ENCODE measurements around the gene ROM1.
"Not testable (repeated sequence)": the region's sequence is repeated elsewhere in the genome, so short reads cannot be mapped to it uniquely, and the experiment has no call there.

ROM1 gene

GRCh38 chr11:62646825-62647608 is 34.0 kb downstream of the ROM1 start:
- TF ChIP-seq POLR2A (IDR thresholded peaks at IDR 0.05; ENCODE audit: low read depth, low read length), result no peak
- no peak for TF ChIP-seq TAF1 (IDR thresholded peaks at IDR 0.05; ENCODE audit: low read depth, low read length)
- no peak for TF ChIP-seq PAX5 (IDR thresholded peaks at IDR 0.05; ENCODE audit: insufficient read depth, low read length, severe bottlenecking)
- TF ChIP-seq SPI1 (IDR thresholded peaks at IDR 0.05; ENCODE audit: low read depth, low read length), result no peak
- TF ChIP-seq POU2F2 (IDR thresholded peaks at IDR 0.05; ENCODE audit: low read depth, low read length), result no peak
- no peak for TF ChIP-seq POLR2AphosphoS5 (IDR thresholded peaks at IDR 0.05; ENCODE audit: low read depth, low read length)

GRCh38 chr11:62647609-62648005 is 34.5 kb downstream of the ROM1 start:
- DNase-seq (ENCODE audit: insufficient read length, low spot score) (no peak), FAIRE-seq (no peak)
- TF ChIP-seq PAX5 (IDR thresholded peaks at IDR 0.05; ENCODE audit: insufficient read depth, low read length, severe bottlenecking), result no peak
- TF ChIP-seq POLR2A (IDR thresholded peaks at IDR 0.05; ENCODE audit: low read depth, low read length), result peak; percentile 46; the same call in 1 of the 2 replicates
- no peak for TF ChIP-seq TAF1 (IDR thresholded peaks at IDR 0.05; ENCODE audit: low read depth, low read length)

More at GRCh38 chr11:62646825-62647608, 34.0 kb downstream of the ROM1 start:
- no peak for DNase-seq (ENCODE audit: insufficient read length, low spot score)
- FAIRE-seq, result no peak

- TF ChIP-seq PAX5 (IDR thresholded peaks at IDR 0.05; ENCODE audit: insufficient read depth, low read length, severe bottlenecking) (no peak), POU2F2 (IDR thresholded peaks at IDR 0.05; ENCODE audit: low read depth, low read length) (no peak)
Observed at GRCh38 chr11:62648185-62648966, 35.3 kb downstream of the ROM1 start.

GRCh38 chr11:62648967-62649364 is 35.9 kb downstream of the ROM1 start:
- TF ChIP-seq POLR2A (IDR thresholded peaks at IDR 0.05; ENCODE audit: low read depth, low read length) (no peak), POU2F2 (IDR thresholded peaks at IDR 0.05; ENCODE audit: low read depth, low read length) (no peak), PAX5 (IDR thresholded peaks at IDR 0.05; ENCODE audit: insufficient read depth, low read length, severe bottlenecking) (no peak), SPI1 (IDR thresholded peaks at IDR 0.05; ENCODE audit: low read depth, low read length) (no peak), POLR2AphosphoS5 (IDR thresholded peaks at IDR 0.05; ENCODE audit: low read depth, low read length) (no peak), TAF1 (IDR thresholded peaks at IDR 0.05; ENCODE audit: low read depth, low read length) (no peak)
- no peak for DNase-seq (ENCODE audit: insufficient read length, low spot score)
- FAIRE-seq, result no peak

More at GRCh38 chr11:62648185-62648966, 35.3 kb downstream of the ROM1 start:
- DNase-seq (ENCODE audit: insufficient read length, low spot score) (no peak), FAIRE-seq (no peak)

GRCh38 chr11:62649486-62649885 is 36.4 kb downstream of the ROM1 start:
- FAIRE-seq (no peak), DNase-seq (ENCODE audit: insufficient read length, low spot score) (no peak)
- TF ChIP-seq SPI1 (IDR thresholded peaks at IDR 0.05; ENCODE audit: low read depth, low read length), result no peak
- TF ChIP-seq PAX5 (IDR thresholded peaks at IDR 0.05; ENCODE audit: insufficient read depth, low read length, severe bottlenecking), result no peak
- no peak for TF ChIP-seq TAF1 (IDR thresholded peaks at IDR 0.05; ENCODE audit: low read depth, low read length)
- no peak for TF ChIP-seq POLR2A (IDR thresholded peaks at IDR 0.05; ENCODE audit: low read depth, low read length)
- no peak for TF ChIP-seq POLR2AphosphoS5 (IDR thresholded peaks at IDR 0.05; ENCODE audit: low read depth, low read length)
- no peak for TF ChIP-seq POU2F2 (IDR thresholded peaks at IDR 0.05; ENCODE audit: low read depth, low read length)

- FAIRE-seq; DNase-seq (ENCODE audit: insufficient read length, low spot score): not testable (repeated sequence)
Observed at GRCh38 chr11:62650283-62650682, 37.2 kb downstream of the ROM1 start.

GRCh38 chr11:62652161-62653006 is 39.3 kb downstream of the ROM1 start:
- TF ChIP-seq PAX5 (IDR thresholded peaks at IDR 0.05; ENCODE audit: insufficient read depth, low read length, severe bottlenecking), result no peak
- no peak for TF ChIP-seq POLR2AphosphoS5 (IDR thresholded peaks at IDR 0.05; ENCODE audit: low read depth, low read length)
- no peak for TF ChIP-seq TAF1 (IDR thresholded peaks at IDR 0.05; ENCODE audit: low read depth, low read length)
- TF ChIP-seq POLR2A (IDR thresholded peaks at IDR 0.05; ENCODE audit: low read depth, low read length), result no peak
- FAIRE-seq, result no peak

GRCh38 chr11:62654297-62654696 is 41.2 kb downstream of the ROM1 start:
- no peak for TF ChIP-seq PAX5 (IDR thresholded peaks at IDR 0.05; ENCODE audit: insufficient read depth, low read length, severe bottlenecking)
- no peak for TF ChIP-seq POLR2AphosphoS5 (IDR thresholded peaks at IDR 0.05; ENCODE audit: low read depth, low read length)
- no peak for TF ChIP-seq TAF1 (IDR thresholded peaks at IDR 0.05; ENCODE audit: low read depth, low read length)
- TF ChIP-seq SPI1 (IDR thresholded peaks at IDR 0.05; ENCODE audit: low read depth, low read length), result no peak
- TF ChIP-seq POU2F2 (IDR thresholded peaks at IDR 0.05; ENCODE audit: low read depth, low read length), result no peak
- TF ChIP-seq POLR2A (IDR thresholded peaks at IDR 0.05; ENCODE audit: low read depth, low read length), result no peak
- FAIRE-seq (no peak), DNase-seq (ENCODE audit: insufficient read length, low spot score) (no peak)

More at GRCh38 chr11:62652161-62653006, 39.3 kb downstream of the ROM1 start:
- no peak for DNase-seq (ENCODE audit: insufficient read length, low spot score)

GRCh38 chr11:62656796-62657429 is 43.9 kb downstream of the ROM1 start:
- DNase-seq (ENCODE audit: insufficient read length, low spot score) (no peak), FAIRE-seq (no peak)

More at GRCh38 chr11:62656796-62657429, 43.9 kb downstream of the ROM1 start:
- TF ChIP-seq PAX5 (IDR thresholded peaks at IDR 0.05; ENCODE audit: insufficient read depth, low read length, severe bottlenecking) (no peak), TAF1 (IDR thresholded peaks at IDR 0.05; ENCODE audit: low read depth, low read length) (no peak), POU2F2 (IDR thresholded peaks at IDR 0.05; ENCODE audit: low read depth, low read length) (no peak), SPI1 (IDR thresholded peaks at IDR 0.05; ENCODE audit: low read depth, low read length) (no peak), POLR2AphosphoS5 (IDR thresholded peaks at IDR 0.05; ENCODE audit: low read depth, low read length) (no peak), POLR2A (IDR thresholded peaks at IDR 0.05; ENCODE audit: low read depth, low read length) (no peak)
